GM12878 (cell line): ENCODE results near the gene GRM3.

Experiments used
- EED ChIP-seq: sonication (generic); IDR thresholded peaks from 2 replicates; pipeline ENCODE4 v1.6.1; 2016; ENCODE audit warnings: antibody characterized with exemption, low read depth
- EZH2 ChIP-seq: IDR thresholded peaks from 2 replicates; pipeline ENCODE4 v1.6.1; 2012; ENCODE audit warnings: low read depth, mild to moderate bottlenecking, control low read depth, inconsistent platforms, low read length, borderline replicate concordance; ENCODE audit not compliant: control insufficient read depth
- HDGF ChIP-seq: fragments of 450-650 bp; IDR thresholded peaks from 2 replicates; pipeline ENCODE4 v1.6.1; 2016; ENCODE audit warnings: antibody characterized with exemption
- MTA3 ChIP-seq: IDR thresholded peaks from 2 replicates; pipeline ENCODE4 v1.6.1; 2012; ENCODE audit warnings: low read length, inconsistent platforms, borderline replicate concordance
- SMAD1 ChIP-seq: fragments of 450-650 bp; IDR thresholded peaks from 2 replicates; pipeline ENCODE4 v1.6.1; 2018; ENCODE audit warnings: mild to moderate bottlenecking, low read depth; ENCODE audit not compliant: partially characterized antibody
- TCF7 ChIP-seq: IDR thresholded peaks from 2 replicates; pipeline ENCODE4 v1.6.1; 2014; ENCODE audit warnings: antibody characterized with exemption, borderline replicate concordance
- ZNF274 ChIP-seq: IDR thresholded peaks from one replicate; pipeline ENCODE4 v1.8.0; 2011; ENCODE audit not compliant: insufficient read length, insufficient read depth
- TF ChIP-seq, protein P1 (sequence below): fragments of 450-650 bp; IDR thresholded peaks from 2 replicates; pipeline ENCODE4 v1.6.1; 2016; ENCODE audit warnings: mild to moderate bottlenecking

DNA sequence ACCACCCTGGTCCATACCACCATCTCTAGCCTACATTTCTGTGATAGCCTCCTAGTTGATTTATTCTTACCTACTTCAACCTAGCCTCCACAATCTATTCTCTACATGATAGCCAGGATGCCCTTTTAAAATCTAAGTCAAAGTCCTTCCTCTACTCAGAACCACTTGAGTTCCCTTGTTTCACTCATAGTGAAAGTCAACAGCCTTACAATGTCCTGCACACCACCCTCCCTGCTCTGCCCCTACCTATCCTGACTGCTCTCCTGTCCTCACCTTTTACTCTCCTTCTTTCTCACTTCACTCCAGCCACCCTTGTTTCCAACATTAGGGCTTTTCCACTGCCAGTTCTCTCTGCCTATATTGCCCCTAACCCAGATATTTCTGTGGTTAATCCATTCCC, 146.7 kb downstream of the GRM3 start:
- TF ChIP-seq EZH2, result no peak
- no peak for TF ChIP-seq EED
- no peak for TF ChIP-seq TCF7
- TF ChIP-seq ZNF274, result no peak
- TF ChIP-seq HDGF, result no peak
- TF ChIP-seq MTA3, result no peak
- TF ChIP-seq, protein P1, sequence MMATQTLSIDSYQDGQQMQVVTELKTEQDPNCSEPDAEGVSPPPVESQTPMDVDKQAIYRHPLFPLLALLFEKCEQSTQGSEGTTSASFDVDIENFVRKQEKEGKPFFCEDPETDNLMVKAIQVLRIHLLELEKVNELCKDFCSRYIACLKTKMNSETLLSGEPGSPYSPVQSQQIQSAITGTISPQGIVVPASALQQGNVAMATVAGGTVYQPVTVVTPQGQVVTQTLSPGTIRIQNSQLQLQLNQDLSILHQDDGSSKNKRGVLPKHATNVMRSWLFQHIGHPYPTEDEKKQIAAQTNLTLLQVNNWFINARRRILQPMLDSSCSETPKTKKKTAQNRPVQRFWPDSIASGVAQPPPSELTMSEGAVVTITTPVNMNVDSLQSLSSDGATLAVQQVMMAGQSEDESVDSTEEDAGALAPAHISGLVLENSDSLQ, result no peak
- TF ChIP-seq SMAD1, result no peak
